GM23338 (cell line): ENCODE data around the gene NCOR2.

Experiments used
- CREB1 ChIP-seq: fragments of 250-450 bp; sonication (Bioruptor Pico); IDR thresholded peaks from 2 replicates; pipeline ENCODE4 v1.5.0; 2020; ENCODE audit warnings: low read depth, mild to moderate bottlenecking, moderate library complexity
- EZH2 ChIP-seq: fragments of 200-600 bp; sonication (generic); IDR thresholded peaks from one replicate; pipeline ENCODE4 v1.8.0; 2017; ENCODE audit warnings: antibody characterized with exemption, mild to moderate bottlenecking, low read depth; ENCODE audit not compliant: unreplicated experiment
- EZH2phosphoT487 ChIP-seq: fragments of 200-600 bp; sonication (generic); IDR thresholded peaks from one replicate; pipeline ENCODE4 v1.8.1; 2018; ENCODE audit warnings: antibody characterized with exemption; ENCODE audit not compliant: unreplicated experiment
- JUNB ChIP-seq: IDR thresholded peaks from one replicate; pipeline ENCODE4 v1.6.1; 2016; ENCODE audit warnings: antibody characterized with exemption; ENCODE audit not compliant: unreplicated experiment
- POLR2AphosphoS5 ChIP-seq: IDR thresholded peaks from 2 replicates; pipeline ENCODE4 v1.6.1; 2016; ENCODE audit warnings: antibody characterized with exemption, low read depth
- STAT1 ChIP-seq: IDR thresholded peaks from one replicate; pipeline ENCODE4 v1.6.1; 2016; ENCODE audit warnings: antibody characterized with exemption; ENCODE audit not compliant: unreplicated experiment
- TF ChIP-seq, protein P1 (sequence below), 2 experiments: fragments of 200-600 bp in 1 of 2; sonication (generic) in 1 of 2; conservative IDR thresholded peaks; 2 replicates each; pipeline versions ENCODE4 v1.5.1 to v1.6.1; 2016 to 2017; ENCODE audit warnings: antibody characterized with exemption in 2 of 2, low read depth in 2 of 2, mild to moderate bottlenecking in 2 of 2, moderate library complexity in 1 of 2
- TF ChIP-seq, protein P2 (sequence below): IDR thresholded peaks from one replicate; pipeline ENCODE4 v1.6.1; 2018; ENCODE audit warnings: antibody characterized with exemption; ENCODE audit not compliant: unreplicated experiment

DNA sequence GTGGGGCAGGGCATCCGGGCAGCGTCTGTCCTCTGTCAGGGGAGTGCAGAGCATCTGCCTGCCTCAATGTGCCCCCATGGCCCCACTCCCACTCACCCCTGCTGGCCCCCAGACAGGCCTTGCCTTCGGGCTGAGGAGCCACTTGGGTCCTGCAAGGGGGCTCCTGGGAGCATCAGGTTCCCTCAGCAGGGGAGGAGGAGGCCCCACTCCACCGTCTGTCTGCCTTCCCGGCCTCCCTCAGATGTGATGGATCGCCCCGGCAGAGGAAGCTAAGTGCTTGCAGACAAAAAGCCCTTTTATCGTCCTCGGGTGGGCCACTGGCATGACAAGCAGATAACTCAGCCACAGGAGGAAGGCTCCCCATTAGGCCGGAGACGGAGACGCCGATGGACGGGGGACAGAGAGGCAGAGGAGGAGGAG is 35.1 kb downstream of the NCOR2 start:
- TF ChIP-seq EZH2 (no peak), POLR2AphosphoS5 (no peak), EZH2phosphoT487 (no peak), CREB1 (CRISPR knock-in tag) (no peak), JUNB (no peak), STAT1 (no peak)
- TF ChIP-seq, protein P1, sequence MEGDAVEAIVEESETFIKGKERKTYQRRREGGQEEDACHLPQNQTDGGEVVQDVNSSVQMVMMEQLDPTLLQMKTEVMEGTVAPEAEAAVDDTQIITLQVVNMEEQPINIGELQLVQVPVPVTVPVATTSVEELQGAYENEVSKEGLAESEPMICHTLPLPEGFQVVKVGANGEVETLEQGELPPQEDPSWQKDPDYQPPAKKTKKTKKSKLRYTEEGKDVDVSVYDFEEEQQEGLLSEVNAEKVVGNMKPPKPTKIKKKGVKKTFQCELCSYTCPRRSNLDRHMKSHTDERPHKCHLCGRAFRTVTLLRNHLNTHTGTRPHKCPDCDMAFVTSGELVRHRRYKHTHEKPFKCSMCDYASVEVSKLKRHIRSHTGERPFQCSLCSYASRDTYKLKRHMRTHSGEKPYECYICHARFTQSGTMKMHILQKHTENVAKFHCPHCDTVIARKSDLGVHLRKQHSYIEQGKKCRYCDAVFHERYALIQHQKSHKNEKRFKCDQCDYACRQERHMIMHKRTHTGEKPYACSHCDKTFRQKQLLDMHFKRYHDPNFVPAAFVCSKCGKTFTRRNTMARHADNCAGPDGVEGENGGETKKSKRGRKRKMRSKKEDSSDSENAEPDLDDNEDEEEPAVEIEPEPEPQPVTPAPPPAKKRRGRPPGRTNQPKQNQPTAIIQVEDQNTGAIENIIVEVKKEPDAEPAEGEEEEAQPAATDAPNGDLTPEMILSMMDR (conservative IDR thresholded peaks at IDR 0.05; ENCODE audit: low read depth in 2 of 2): no peak
- TF ChIP-seq, protein P2, sequence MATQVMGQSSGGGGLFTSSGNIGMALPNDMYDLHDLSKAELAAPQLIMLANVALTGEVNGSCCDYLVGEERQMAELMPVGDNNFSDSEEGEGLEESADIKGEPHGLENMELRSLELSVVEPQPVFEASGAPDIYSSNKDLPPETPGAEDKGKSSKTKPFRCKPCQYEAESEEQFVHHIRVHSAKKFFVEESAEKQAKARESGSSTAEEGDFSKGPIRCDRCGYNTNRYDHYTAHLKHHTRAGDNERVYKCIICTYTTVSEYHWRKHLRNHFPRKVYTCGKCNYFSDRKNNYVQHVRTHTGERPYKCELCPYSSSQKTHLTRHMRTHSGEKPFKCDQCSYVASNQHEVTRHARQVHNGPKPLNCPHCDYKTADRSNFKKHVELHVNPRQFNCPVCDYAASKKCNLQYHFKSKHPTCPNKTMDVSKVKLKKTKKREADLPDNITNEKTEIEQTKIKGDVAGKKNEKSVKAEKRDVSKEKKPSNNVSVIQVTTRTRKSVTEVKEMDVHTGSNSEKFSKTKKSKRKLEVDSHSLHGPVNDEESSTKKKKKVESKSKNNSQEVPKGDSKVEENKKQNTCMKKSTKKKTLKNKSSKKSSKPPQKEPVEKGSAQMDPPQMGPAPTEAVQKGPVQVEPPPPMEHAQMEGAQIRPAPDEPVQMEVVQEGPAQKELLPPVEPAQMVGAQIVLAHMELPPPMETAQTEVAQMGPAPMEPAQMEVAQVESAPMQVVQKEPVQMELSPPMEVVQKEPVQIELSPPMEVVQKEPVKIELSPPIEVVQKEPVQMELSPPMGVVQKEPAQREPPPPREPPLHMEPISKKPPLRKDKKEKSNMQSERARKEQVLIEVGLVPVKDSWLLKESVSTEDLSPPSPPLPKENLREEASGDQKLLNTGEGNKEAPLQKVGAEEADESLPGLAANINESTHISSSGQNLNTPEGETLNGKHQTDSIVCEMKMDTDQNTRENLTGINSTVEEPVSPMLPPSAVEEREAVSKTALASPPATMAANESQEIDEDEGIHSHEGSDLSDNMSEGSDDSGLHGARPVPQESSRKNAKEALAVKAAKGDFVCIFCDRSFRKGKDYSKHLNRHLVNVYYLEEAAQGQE: no peak
